Pancreas (tissue), 10 donors: ENCODE measurements around the gene KLHL17. TPM values are rescaled to one million over a fixed set of nuclear protein-coding genes. Genes with fewer than 3 reads are reported as not detected.
"Not testable (repeated sequence)": the region's sequence is repeated elsewhere in the genome, so short reads cannot be mapped to it uniquely, and the experiment has no call there.

Experiments used
- ATAC-seq, 4 donors: fragments of 200-7000 bp; cut with Tn5 transposase; one replicate each; pipeline versions ENCODE4 v1.8.0 to v1.9.1; 2020; ENCODE audit warnings: mild to moderate bottlenecking in 4 of 4, moderate library complexity in 4 of 4
- DNase-seq, 6 donors: peaks; one replicate each; pipeline ENCODE4 v3.0.0-alpha.2; 2020
- FAIRE-seq: peaks from 2 replicates; lab custom pipeline; 2012; peaks lifted over from hg19 to GRCh38; lab: Jason Lieb, UNC
- H3K27ac ChIP-seq, 4 donors: fragments of 200-600 bp; sonication (generic); 1 replicate in 3 of 4; 2 replicates in 1 of 4; pipeline versions ENCODE4 v1.5.0 to v1.8.0; 2020
- H3K27me3 ChIP-seq, 4 donors: fragments of 200-600 bp; one replicate each; pipeline ENCODE4 v1.8.0; 2021
- H3K36me3 ChIP-seq, 3 donors: fragments of 200-600 bp; sonication (generic) in 1 of 3; one replicate each; pipeline versions ENCODE4 v1.5.0 to v1.8.0; 2020 to 2021
- H3K4me1 ChIP-seq, 3 donors: fragments of 200-600 bp; one replicate each; pipeline ENCODE4 v1.8.0; 2021
- H3K4me3 ChIP-seq, 4 donors: fragments of 200-600 bp; sonication (generic) in 2 of 4; one replicate each; pipeline versions ENCODE4 v1.5.0 to v1.8.0; 2020 to 2021
- H3K9me3 ChIP-seq, 4 donors: fragments of 200-600 bp; one replicate each; pipeline ENCODE4 v1.8.0; 2021
- WGBS, 2 donors: extraction: QIAGEN DNeasy Blood & Tissue Kit; methylation state at CpG; one replicate each; pipeline ENCODE4 v1.1.7; 2013; 5-methylcytosine and 5-hydroxymethylcytosine counted together
- intact Hi-C, 3 donors: fragments of 100-400 bp; cut with DNase I; formaldehyde crosslinking; loops; one replicate each; pipeline versions ENCODE4 v1.11.1 to v1.14.2; 2022
- polyA plus RNA-seq, 2 donors: library from polyadenylated mRNA; stranded (reverse); fragments of 200-250 nt; gene quantifications; one replicate each; pipeline ENCODE4 v1.2.3, GENCODE V29; 2013
- total RNA-seq, 6 donors: library from RNA; stranded (reverse); fragmentation: NEBNext Ultra II Directional in 4 of 6; extraction: Animal tissue kit (Norgen Biotek cat#: 25700) in 4 of 6; gene quantifications; one replicate each; pipeline versions ENCODE4 v1.2.1 to v1.2.4, GENCODE V29; 2021 to 2023
- TF ChIP-seq, protein P1 (sequence below), 4 donors: fragments of 200-600 bp; sonication (generic) in 3 of 4; IDR thresholded peaks; one replicate each; pipeline versions ENCODE4 v1.5.0 to v1.8.0; 2021; ENCODE audit warnings: antibody characterized with exemption in 4 of 4
- donor health status: healthy with polysubstance abuse.
- donor health status: DM: no; HTN: no; CAD: no; lungs with moderate emphysema.
- donor health status: DM: no; HTN: no; CAD: no.
- donor health status: control.
- donor health status: control.
- donor health status: Bipolar disorder and iron deficiency.
- donor health status: DM: yes; HTN: yes; CAD: no.
- donor health status: DM: no; HTN: no; CAD: no.
- donor health status: DM: no; HTN: no; CAD: no.
- donor health status: DM: yes; HTN: yes; CAD: no.

KLHL17 gene
- total and polyA plus RNA-seq, 8 donors: 3.1 to 24.1 (median 6.2) TPM

DNA sequence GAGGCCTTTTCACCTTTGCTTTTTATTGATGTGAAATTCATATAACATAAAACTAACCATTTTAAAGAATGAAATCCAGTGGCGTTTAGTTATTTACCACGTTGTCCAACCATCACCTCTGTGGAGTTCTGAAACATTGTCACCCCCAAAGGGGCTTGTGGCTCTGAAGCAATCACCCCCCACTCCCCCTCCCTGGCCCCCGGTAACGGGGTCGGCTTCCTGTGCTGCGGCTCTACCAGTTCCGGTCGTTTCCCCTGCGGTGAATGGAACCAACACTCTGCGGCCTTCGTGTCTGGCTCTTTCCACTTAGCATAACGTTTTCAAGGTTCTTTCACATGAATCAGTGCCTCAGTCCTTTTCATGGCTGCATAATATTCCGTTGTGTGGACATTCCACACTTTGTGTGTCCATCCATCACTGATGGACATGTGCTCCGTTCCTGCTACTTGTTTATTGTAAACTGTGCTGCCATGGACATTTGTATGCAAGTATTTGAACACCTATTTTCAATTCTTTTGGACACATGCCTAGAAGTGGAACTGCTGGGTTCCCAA lies 51.1 kb downstream of the KLHL17 start:
- Histone ChIP-seq H3K4me3 (no peak overlapping the region), H3K27ac (no peak overlapping the region), H3K36me3 (no peaks in the 10 kb centered on the region), H3K27me3 (no peaks in the 10 kb centered on the region), H3K9me3 (no peaks in the 10 kb centered on the region), H3K4me1 (peaks cover 0 to 5% (median 3%) of the 10 kb centered on the region in 3 donors)
- FAIRE-seq: no peak
- peak in 1 of 6 donors; percentile 44 for DNase-seq
- TF ChIP-seq, protein P1, sequence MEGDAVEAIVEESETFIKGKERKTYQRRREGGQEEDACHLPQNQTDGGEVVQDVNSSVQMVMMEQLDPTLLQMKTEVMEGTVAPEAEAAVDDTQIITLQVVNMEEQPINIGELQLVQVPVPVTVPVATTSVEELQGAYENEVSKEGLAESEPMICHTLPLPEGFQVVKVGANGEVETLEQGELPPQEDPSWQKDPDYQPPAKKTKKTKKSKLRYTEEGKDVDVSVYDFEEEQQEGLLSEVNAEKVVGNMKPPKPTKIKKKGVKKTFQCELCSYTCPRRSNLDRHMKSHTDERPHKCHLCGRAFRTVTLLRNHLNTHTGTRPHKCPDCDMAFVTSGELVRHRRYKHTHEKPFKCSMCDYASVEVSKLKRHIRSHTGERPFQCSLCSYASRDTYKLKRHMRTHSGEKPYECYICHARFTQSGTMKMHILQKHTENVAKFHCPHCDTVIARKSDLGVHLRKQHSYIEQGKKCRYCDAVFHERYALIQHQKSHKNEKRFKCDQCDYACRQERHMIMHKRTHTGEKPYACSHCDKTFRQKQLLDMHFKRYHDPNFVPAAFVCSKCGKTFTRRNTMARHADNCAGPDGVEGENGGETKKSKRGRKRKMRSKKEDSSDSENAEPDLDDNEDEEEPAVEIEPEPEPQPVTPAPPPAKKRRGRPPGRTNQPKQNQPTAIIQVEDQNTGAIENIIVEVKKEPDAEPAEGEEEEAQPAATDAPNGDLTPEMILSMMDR (IDR thresholded peaks at IDR 0.05): no peak
- intact Hi-C loops: no loop called here
- 77 to 83% methylated on average over 14 of the region's 14 CpGs for WGBS, 2 donors
- ATAC-seq: no peak

DNA sequence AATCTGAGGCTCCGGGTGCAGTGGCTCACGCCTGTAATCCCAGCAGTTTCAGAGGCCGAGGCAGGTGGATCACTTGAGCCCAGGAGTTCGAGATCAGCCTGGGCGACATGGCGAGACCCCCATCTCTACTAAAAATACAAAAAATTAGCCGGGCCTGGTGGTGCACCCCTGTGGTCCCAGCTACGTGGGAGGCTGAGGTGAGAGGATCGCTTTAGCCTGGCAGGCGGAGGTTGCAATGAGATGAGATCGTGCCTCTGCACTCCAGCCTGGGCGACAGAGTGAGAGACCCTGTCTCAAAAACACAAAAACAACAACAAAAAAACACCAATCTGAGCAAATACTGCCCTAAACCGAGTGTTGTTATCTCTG lies 52.3 kb downstream of the KLHL17 start:
- H3K36me3 ChIP-seq, H3K27me3 ChIP-seq, FAIRE-seq, intact Hi-C loops, H3K9me3 ChIP-seq, H3K4me1 ChIP-seq: not testable (repeated sequence)
- H3K27ac ChIP-seq: peak overlapping the region; percentile 64 to 89 (median 80)
- 58 to 69% methylated on average over 13 of the region's 13 CpGs for WGBS, 2 donors
- ATAC-seq (peak in 2 of 4 donors; percentile 2 to 3), DNase-seq (peak in 1 of 6 donors; percentile 15)
- peak overlapping the region in 3 of 4 donors; percentile 47 to 63 (median 55) for H3K4me3 ChIP-seq

DNA sequence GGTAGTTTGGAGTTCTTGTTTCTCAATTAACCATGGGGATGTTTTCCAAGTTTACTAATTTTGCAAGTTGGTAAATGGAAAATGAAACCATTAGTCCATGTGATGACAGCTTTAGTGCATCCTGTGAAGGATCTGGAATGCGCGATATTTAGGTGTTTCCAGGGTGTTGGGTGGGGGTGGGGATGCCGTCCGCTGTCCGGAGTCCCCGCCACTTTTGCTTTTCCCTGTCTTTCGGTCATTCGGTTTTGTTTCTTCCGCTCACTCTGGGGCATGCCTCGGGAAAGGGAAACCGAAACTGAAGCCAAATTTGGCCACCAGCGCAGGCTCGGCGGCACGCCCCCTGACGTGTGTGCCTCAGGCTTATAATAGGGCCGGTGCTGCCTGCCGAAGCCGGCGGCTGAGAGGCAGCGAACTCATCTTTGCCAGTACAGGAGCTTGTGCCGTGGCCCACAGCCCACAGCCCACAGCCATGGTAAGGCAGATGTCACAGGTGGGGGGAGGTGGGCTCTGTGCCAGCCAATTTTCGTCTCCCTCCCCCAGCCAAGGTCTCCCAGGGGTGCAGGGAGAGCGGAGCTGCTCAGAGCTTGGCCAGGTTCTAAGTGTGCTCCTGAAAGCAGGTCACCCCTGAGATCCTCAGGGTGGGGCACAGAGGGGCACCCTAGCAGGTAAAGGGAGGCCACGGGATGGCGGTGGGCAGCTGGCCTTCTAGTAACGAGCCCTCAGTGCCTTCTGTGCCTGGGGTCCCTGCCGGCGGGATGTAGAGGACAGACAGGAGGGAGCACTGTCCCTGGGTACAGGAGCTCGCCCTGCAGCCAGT lies 52.9 kb downstream of the KLHL17 start, which contains the start of gene ISG15:
TSS of gene ISG15 (plus strand) at position 393 of the 817 bp plus-strand sequence. CDS start at position 470, 77 bp downstream.
- Histone ChIP-seq H3K4me1 (peaks cover 0 to 5% (median 3%) of the 10 kb centered on the region in 3 donors), H3K4me3 (peak within 1 kb of the TSS; percentile 35 to 63 (median 51)), H3K27ac (peak within 1 kb of the TSS; percentile 64 to 89 (median 80)), H3K9me3 (no peaks in the 10 kb centered on the region), H3K36me3 (no peaks in the 10 kb centered on the region), H3K27me3 (no peaks in the 10 kb centered on the region)
- intact Hi-C loops: no loop called here
- 2 to 3% methylated on average over 30 of the region's 30 CpGs for WGBS, 2 donors
- TF ChIP-seq, protein P1 (IDR thresholded peaks at IDR 0.05): no peak
- peak; percentile 95 to 97 (median 96) for ATAC-seq
- no peak for FAIRE-seq
- peak; percentile 81 to 92 (median 88) for DNase-seq

DNA sequence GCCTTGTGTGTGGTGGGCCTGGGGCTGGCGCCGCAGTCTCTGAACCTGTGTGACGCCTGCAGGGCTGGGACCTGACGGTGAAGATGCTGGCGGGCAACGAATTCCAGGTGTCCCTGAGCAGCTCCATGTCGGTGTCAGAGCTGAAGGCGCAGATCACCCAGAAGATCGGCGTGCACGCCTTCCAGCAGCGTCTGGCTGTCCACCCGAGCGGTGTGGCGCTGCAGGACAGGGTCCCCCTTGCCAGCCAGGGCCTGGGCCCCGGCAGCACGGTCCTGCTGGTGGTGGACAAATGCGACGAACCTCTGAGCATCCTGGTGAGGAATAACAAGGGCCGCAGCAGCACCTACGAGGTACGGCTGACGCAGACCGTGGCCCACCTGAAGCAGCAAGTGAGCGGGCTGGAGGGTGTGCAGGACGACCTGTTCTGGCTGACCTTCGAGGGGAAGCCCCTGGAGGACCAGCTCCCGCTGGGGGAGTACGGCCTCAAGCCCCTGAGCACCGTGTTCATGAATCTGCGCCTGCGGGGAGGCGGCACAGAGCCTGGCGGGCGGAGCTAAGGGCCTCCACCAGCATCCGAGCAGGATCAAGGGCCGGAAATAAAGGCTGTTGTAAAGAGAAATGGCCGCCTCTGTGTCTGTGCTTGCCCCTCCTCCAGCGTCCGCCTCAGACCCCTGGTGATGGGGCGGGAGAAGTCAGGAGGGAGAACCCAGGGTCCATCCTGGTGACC lies 53.7 kb downstream of the KLHL17 start:
- intact Hi-C loops: no loop called here
- no peaks in the 10 kb centered on the region for H3K36me3 ChIP-seq
- no peaks in the 10 kb centered on the region for H3K27me3 ChIP-seq
- WGBS, 2 donors: 74 to 78% methylated on average over 40 to 41 of the region's 41 CpGs
- DNase-seq (peak in 5 of 6 donors; percentile 12 to 74 (median 54)), ATAC-seq (no peak), FAIRE-seq (no peak)
- H3K4me3 ChIP-seq: peak overlapping the region; percentile 35 to 63 (median 51)
- peak overlapping the region; percentile 64 to 89 (median 80) for H3K27ac ChIP-seq
- TF ChIP-seq, protein P1 (IDR thresholded peaks at IDR 0.05): no peak
- H3K9me3 ChIP-seq: no peaks in the 10 kb centered on the region
- peaks cover 0 to 5% (median 3%) of the 10 kb centered on the region in 3 donors for H3K4me1 ChIP-seq
